GM19351 (cell line): ENCODE data around the gene ZXDB.
"Not testable (repeated sequence)": the region's sequence is repeated elsewhere in the genome, so short reads cannot be mapped to it uniquely, and the experiment has no call there.

Experiments used
- ATAC-seq: cut with Tn5 transposase; IDR thresholded peaks from one replicate; pipeline ENCODE4 v1.9.1; 2021; ENCODE audit warnings: mild to moderate bottlenecking, moderate library complexity; ENCODE audit not compliant: unreplicated experiment

ZXDB gene

GRCh38 chrX:57591284-57592159, at the start of gene ZXDB:
Gene ZXDB (plus strand): TSS chrX:57592011. CDS start chrX:57592049, 38 bp downstream.
- ATAC-seq: peak; percentile 41

- ATAC-seq: no peak
These were observed 26.6 kb upstream of the ZXDB start for GRCh38 chrX:57565198-57565597.

- ATAC-seq: peak; percentile 69
These were observed 18.1 kb upstream of the ZXDB start for GRCh38 chrX:57573754-57574153.

- not testable (repeated sequence) for ATAC-seq
These were observed 8.9 kb upstream of the ZXDB start for GRCh38 chrX:57582948-57583347.

- ATAC-seq: no peak
These were observed 8.3 kb upstream of the ZXDB start for GRCh38 chrX:57583477-57583876.

- no peak for ATAC-seq
These were observed 5.5 kb upstream of the ZXDB start for GRCh38 chrX:57586360-57586759.

- no peak for ATAC-seq
These were observed 4.7 kb upstream of the ZXDB start for GRCh38 chrX:57587062-57587461.

- ATAC-seq: peak; percentile 32
These were observed 4.2 kb upstream of the ZXDB start for GRCh38 chrX:57587607-57588006.

DNA sequence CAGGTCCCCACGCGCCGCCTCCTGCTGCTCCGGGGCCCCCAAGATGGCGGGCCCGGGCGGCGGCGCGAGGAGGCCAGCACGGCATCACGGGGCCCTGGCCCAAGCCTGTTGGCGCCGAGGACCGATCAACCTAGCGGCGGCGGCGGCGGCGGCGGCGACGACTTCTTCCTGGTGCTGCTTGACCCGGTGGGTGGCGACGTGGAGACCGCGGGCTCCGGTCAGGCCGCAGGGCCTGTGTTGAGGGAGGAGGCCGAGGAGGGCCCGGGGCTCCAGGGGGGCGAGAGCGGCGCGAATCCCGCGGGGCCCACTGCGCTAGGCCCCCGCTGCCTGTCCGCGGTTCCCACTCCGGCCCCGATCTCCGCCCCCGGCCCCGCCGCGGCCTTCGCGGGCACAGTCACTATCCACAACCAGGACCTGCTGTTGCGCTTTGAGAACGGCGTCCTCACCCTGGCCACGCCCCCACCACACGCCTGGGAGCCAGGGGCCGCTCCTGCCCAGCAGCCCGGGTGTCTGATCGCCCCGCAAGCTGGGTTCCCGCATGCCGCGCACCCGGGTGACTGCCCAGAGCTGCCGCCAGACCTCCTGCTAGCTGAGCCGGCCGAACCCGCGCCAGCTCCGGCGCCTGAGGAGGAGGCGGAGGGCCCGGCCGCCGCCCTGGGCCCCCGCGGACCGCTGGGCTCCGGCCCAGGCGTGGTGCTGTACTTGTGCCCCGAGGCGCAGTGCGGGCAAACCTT, 516 bp downstream of the ZXDB start:
- peak; percentile 70 for ATAC-seq

DNA sequence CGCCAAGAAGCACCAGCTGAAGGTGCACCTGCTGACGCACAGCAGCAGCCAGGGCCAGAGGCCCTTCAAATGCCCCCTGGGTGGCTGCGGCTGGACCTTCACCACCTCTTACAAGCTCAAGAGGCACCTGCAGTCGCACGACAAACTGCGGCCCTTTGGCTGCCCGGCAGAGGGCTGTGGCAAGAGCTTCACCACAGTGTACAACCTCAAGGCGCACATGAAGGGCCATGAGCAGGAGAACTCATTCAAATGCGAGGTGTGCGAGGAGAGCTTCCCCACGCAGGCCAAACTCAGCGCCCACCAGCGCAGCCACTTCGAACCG, 1.0 kb downstream of the ZXDB start:
- peak; percentile 56 for ATAC-seq

DNA sequence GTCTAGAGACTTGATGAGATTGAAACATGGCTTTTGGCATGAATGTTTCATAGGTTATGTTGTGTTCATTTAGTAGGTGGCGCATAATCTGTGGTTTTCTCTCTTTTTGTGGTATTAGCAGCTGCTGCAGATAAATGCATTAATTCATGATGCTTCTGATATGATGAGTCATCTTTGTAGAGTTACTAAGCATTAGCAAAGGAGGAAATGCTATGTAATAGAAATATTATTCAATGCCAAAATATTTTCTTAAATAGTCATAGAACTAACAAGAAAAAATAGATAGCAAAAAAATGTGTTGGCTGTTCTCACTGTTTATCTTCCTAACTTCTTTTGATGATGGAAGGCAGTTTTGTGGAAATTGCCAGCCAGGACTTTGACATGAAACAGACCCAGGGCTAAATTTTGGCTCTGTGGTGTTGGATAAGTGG, 3.6 kb downstream of the ZXDB start:
- no peak for ATAC-seq

DNA sequence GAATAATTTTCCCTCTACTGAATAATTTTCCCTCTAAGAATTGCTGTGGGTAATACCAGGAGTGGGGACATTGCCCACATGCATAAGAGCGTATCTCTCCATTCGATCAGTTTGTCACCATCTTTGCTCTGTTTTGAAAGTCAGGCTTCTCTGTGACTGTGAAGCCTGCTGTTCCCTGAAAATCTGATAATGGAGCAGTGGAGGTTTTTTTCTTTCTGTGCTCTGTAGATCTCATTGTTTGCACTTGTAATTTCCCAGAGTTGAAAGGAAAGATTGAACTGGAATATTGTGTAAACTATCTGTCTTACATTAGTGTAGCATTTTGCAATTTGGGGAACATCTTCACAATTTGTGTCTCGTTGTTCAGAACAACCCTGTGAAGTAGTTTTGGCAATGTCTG, 4.3 kb downstream of the ZXDB start:
- no peak for ATAC-seq

DNA sequence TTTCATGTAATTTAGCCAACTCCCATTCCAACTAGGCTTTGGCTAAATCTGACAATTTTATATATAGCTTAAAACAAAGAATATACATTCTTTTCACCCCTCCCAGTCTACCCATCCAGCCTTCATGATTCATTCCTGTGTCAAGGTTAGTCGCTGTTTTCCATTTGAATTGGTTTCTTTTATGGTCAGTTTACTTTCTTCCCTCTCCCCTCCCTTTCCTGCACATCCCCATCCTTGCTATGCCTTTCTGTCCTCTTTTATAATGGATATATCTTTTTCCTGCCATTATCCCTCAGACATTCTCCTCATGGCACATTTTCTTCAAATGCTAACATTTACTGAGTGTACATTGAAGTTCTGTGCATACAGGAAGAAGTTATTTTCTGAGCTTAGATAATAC, 4.7 kb downstream of the ZXDB start:
- no peak for ATAC-seq

GRCh38 chrX:57607295-57608187, 15.7 kb downstream of the ZXDB start:
- no peak for ATAC-seq

DNA sequence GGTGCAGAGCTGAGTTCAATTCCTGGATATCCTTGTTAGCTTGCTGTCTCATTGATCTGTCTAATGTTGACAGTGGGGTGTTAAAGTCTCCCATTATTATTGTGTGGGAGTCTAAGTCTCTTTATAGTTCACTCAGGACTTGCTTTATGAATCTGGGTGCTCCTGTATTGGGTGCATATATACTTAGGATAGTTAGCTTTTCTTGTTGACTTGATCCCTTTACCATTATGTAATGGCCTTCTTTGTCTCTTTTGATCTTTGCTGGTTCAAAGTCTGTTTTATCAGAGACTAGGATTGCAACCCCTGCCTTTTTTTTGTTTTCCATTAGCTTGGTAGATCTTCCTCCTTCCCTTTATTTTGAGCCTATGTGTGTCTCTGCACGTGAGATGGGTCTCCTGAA, 21.5 kb downstream of the ZXDB start:
- ATAC-seq: not testable (repeated sequence)

DNA sequence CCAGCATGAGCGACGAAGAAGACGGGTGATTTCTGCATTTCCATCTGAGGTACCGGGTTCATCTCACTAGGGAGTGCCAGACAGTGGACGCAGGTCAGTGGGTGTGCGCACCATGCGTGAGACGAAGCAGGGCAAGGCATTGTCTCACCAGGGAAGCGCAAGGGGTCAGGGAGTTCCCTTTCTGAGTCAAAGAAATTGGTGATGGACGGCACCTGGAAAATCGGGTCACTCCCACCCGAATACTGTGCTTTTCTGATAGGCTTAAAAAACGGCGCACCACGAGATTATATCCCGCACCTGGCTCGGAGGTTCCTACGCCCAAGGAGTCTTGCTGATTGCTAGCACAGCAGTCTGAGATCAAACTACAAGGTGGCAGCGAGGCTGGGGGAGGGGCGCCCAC, 37.6 kb downstream of the ZXDB start:
- not testable (repeated sequence) for ATAC-seq

DNA sequence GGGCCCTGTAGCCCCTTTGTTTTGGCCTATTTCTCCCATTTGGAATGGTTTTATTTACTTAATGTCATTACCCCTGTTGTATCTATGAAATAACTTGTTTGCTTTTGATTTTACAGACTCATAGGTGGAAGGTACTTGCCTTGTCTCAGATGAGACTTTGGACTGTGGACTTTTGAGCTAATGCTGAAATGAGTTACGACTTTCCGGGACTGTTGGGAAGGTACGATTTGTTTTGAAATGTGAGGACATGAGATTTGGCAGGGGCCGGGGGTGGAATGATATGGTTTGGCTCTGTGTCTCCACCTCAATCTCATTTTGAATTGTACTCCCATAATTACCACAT, 48.8 kb downstream of the ZXDB start:
- ATAC-seq: no peak

- ATAC-seq: no peak
These were observed 49.5 kb downstream of the ZXDB start for GRCh38 chrX:57641338-57641737.

- no peak for ATAC-seq
These were observed 51.9 kb downstream of the ZXDB start for GRCh38 chrX:57643698-57644097.

GRCh38 chrX:57647020-57647419, 55.2 kb downstream of the ZXDB start:
- no peak for ATAC-seq
